Activated CD8-positive, alpha-beta T cell treated with anti-CD3 and anti-CD28 coated beads, Interleukin-2, amount 10 ng/mL, durations not matched to agents 7 days and 5 days (primary cell): ENCODE data around the gene LY9. TPM values are rescaled to one million over a fixed set of nuclear protein-coding genes. Genes with fewer than 3 reads are reported as not detected.

Source experiments
- ATAC-seq: fragments of 150-1000 bp; cut with Tn5 transposase; one replicate; pipeline ENCODE4 v1.10.0; 2021; ENCODE audit warnings: moderate library complexity
- CTCF ChIA-PET: fragments of 350-600 bp; sonication (Branson Sonifier 250); formaldehyde crosslinking; loops from one replicate; lab custom pipeline; 2021; ENCODE audit warnings: antibody characterized with exemption; lab: Charles Lee
- POLR2A ChIA-PET: fragments of 350-600 bp; sonication (Branson Sonifier 250); formaldehyde crosslinking; loops from one replicate; lab custom pipeline; 2021; ENCODE audit warnings: antibody characterized with exemption; lab: Charles Lee
- DNase-seq: peaks from one replicate; pipeline ENCODE4 v3.0.0-alpha.2; 2020
- H3K27ac Mint-ChIP-seq: one replicate; pipeline ENCODE4 v1.8.0; 2021; ENCODE audit warnings: mild to moderate bottlenecking, mixed read lengths
- H3K27me3 Mint-ChIP-seq: one replicate; pipeline ENCODE4 v1.8.0; 2021; ENCODE audit warnings: low read depth, mixed read lengths
- H3K36me3 Mint-ChIP-seq: one replicate; pipeline ENCODE4 v1.8.0; 2021; ENCODE audit warnings: low read depth, mixed read lengths
- H3K4me1 Mint-ChIP-seq: one replicate; pipeline ENCODE4 v1.8.0; 2021; ENCODE audit warnings: low read depth, mixed read lengths
- H3K4me3 Mint-ChIP-seq: one replicate; pipeline ENCODE4 v1.8.0; 2021; ENCODE audit warnings: mild to moderate bottlenecking, mixed read lengths
- H3K9me3 Mint-ChIP-seq: one replicate; pipeline ENCODE4 v1.8.0; 2022; ENCODE audit warnings: mixed read lengths; ENCODE audit not compliant: insufficient read depth
- total RNA-seq, 2 experiments: library from RNA; stranded (reverse); gene quantifications; one replicate each; pipeline ENCODE4 v1.2.3, GENCODE V29; 2021

Gene LY9
- total RNA-seq, 2 experiments from 2014 or later = 24.7 to 24.9 TPM

DNA sequence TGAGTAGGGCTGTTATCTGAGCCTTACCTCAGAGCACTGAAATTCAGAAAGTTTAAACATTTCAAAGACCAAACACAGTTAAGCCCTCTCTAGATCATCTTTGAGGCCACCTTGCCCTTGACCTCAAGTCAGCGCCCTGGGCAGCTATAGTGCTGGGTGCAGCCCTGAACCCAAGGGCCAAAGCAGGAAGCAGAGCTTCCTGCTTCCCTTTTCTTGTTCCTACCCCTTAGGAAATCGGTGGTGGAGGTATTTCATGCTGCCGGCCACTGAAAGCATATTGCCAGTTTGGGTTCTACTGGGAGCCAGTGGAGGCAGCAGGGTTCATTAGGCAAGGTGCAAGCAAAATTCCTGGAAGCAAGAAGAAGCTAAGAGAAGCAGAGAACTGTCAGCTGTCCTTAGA, 40.6 kb downstream of the LY9 start:
- H3K4me3 Mint-ChIP-seq = peak overlapping the region; percentile 44
- peak overlapping the region; percentile 92 for H3K27ac Mint-ChIP-seq
- CTCF ChIA-PET = interaction anchor here (0.9 to 8.0 kb wide), 43 partner anchors 9 to 281 kb away, joined by 3 to 323 read pairs (median 5); partner anchors contain the start of genes CD244, ITLN1, ITLN2 and KLHDC9
- POLR2A ChIA-PET = interaction anchor here (1.1 to 3.8 kb wide), 11 partner anchors 19 to 232 kb away, joined by 3 to 22 read pairs (median 5); partner anchors contain the start of genes CD244 and SLAMF7
- peaks cover 31% of the 10 kb centered on the region for H3K36me3 Mint-ChIP-seq
- DNase-seq (no peak), ATAC-seq (no peak)
- peaks cover 71% of the 10 kb centered on the region for H3K4me1 Mint-ChIP-seq
- H3K9me3 Mint-ChIP-seq = no peaks in the 10 kb centered on the region
- no peaks in the 10 kb centered on the region for H3K27me3 Mint-ChIP-seq

DNA sequence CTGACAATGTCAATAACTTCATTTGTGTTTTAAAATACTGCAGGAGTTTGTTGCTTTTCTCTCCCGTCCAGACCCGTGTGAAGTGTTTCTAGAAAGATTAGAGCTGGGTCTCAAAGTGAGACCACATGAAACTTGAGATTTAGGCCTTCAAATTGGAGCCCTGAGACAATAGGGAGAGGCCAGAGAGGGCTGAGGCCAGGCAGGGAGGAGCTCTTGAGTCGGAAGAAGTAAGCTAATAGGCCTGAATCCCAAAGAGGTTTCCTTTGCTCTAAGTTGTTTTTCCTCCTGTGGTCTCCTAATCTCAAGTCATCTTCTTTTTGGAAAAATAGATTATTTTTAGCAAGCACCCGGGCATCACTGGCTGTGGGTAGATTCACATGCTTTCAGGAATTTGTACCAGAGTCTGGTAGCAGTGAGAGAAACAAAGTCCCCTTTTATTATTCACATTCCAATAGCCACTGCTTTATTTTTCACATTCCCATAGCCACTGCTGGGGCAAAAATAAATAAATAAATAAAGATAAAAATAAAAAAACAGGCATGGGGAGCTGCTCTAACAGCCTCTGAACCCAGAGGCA, 41.1 kb downstream of the LY9 start:
- no peaks in the 10 kb centered on the region for H3K9me3 Mint-ChIP-seq
- H3K27me3 Mint-ChIP-seq = no peaks in the 10 kb centered on the region
- ChIA-PET CTCF (interaction anchor here (0.7 to 8.0 kb wide), 50 partner anchors 10 to 280 kb away, joined by 3 to 323 read pairs (median 4); partner anchors contain the start of genes CD244, ITLN1, ITLN2 and KLHDC9), POLR2A (interaction anchor here (0.6 to 3.8 kb wide), 23 partner anchors 9 to 345 kb away, joined by 3 to 22 read pairs (median 5); partner anchors contain the start of genes CD244 and SLAMF7)
- peak overlapping the region; percentile 97 for H3K27ac Mint-ChIP-seq
- H3K4me1 Mint-ChIP-seq = peaks cover 73% of the 10 kb centered on the region
- ATAC-seq (peak; percentile 3), DNase-seq (no peak)
- H3K4me3 Mint-ChIP-seq = peak overlapping the region; percentile 44
- H3K36me3 Mint-ChIP-seq = peaks cover 32% of the 10 kb centered on the region

DNA sequence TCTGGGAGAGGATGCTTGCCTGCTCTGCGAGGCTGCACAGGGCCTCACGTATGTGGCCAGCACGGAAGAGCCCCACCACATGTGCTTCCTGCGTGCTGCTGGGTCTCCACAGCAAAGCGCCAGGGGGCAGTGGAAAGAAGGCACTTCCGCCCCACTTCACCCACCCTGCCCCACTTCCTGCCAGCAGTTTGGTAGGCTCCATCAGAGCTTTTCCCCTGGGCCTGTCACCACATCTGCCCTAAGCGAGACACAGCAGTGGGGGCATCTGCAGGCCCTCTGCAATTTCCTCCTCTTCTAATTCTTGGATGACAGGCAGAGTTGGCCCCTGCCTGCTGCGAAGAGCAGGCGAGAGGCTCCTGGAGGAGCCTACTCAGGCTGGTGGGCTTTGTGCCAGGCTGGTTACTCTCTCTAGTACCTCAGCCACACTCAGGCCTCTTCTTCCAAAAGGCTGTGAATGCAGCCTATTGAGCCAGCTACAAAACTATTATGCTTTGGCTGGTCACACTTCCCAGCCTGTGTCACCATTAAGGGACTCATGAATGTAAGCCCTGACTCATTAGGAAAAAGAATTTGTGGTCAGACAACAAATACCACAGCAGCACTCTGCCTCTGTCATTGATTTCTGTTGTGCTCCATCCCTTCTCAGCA, 41.7 kb downstream of the LY9 start:
- POLR2A ChIA-PET = interaction anchor here (0.6 to 3.8 kb wide), 23 partner anchors 8 to 345 kb away, joined by 3 to 22 read pairs (median 5); partner anchors contain the start of genes CD244 and SLAMF7
- DNase-seq (peak; percentile 96), ATAC-seq (peak; percentile 93)
- Mint-ChIP-seq H3K36me3 (peaks cover 31% of the 10 kb centered on the region), H3K9me3 (no peaks in the 10 kb centered on the region), H3K4me1 (peaks cover 77% of the 10 kb centered on the region), H3K27me3 (no peaks in the 10 kb centered on the region), H3K4me3 (peak overlapping the region; percentile 73), H3K27ac (peak overlapping the region; percentile 97)
- CTCF ChIA-PET = interaction anchor here (0.7 to 8.0 kb wide), 44 partner anchors 10 to 260 kb away, joined by 3 to 323 read pairs (median 5); partner anchors contain the start of genes CD244, ITLN1, ITLN2 and KLHDC9

DNA sequence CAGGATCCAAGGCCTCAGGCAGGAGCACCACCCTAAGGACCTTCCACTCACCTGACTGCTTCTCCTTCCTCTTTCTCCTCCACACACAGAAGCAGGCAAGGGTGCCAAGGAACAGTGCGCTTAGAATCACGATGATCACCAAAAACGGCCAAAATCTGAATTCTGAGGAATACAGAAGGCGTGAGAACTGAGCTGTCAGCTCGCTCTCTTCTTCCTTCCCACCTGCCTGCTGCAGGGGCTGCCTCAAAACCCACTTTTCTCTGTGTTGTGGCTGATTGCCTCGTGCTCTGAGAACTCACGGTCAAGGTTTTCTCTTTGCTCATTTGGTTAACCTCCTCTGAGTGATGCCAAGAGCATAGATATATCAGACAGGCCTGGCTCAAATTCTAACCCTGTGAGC, 42.9 kb downstream of the LY9 start:
- H3K9me3 Mint-ChIP-seq = no peaks in the 10 kb centered on the region
- H3K4me3 Mint-ChIP-seq = peak overlapping the region; percentile 73
- ChIA-PET POLR2A (interaction anchor here (1.0 to 3.8 kb wide), 6 partner anchors 11 to 100 kb away, joined by 3 to 22 read pairs (median 7); partner anchors contain the start of genes CD244 and SLAMF7), CTCF (interaction anchor here (1.0 to 8.0 kb wide), 13 partner anchors 9 to 158 kb away, joined by 3 to 323 read pairs (median 75); partner anchors contain the start of genes CD244, ITLN1, ITLN2 and LY9)
- H3K36me3 Mint-ChIP-seq = peaks cover 32% of the 10 kb centered on the region
- no peak for ATAC-seq
- peak overlapping the region; percentile 97 for H3K27ac Mint-ChIP-seq
- peaks cover 75% of the 10 kb centered on the region for H3K4me1 Mint-ChIP-seq
- DNase-seq = peak; percentile 66
- H3K27me3 Mint-ChIP-seq = no peaks in the 10 kb centered on the region

DNA sequence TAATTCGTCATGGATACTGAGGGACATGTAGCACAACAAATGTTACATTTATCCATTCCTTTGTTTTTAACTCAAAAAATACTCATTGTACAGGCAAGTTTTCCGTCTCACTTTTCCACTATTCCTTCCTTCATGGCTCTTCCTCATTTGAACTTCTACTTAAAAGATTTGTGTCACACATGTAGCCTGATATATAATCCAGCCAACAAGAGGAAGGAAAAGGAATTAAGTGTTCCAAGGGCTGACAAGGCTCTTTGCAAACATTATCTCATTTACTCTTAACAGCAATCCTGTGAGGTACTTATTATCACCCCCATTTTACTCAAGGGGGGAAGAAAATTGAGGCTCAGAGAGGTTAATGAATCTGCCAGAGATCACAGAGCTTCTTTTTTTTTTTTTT, 43.8 kb downstream of the LY9 start:
- no peak overlapping the region for H3K27ac Mint-ChIP-seq
- H3K9me3 Mint-ChIP-seq = peaks cover under 1% of the 10 kb centered on the region
- peaks cover 39% of the 10 kb centered on the region for H3K36me3 Mint-ChIP-seq
- ChIA-PET POLR2A (interaction anchor here (0.6 kb wide), 1 partner anchor 101 kb away, joined by 3 read pairs; no protein-coding TSS in a partner anchor), CTCF (interaction anchor here (1.5 to 8.0 kb wide), 7 partner anchors 16 to 150 kb away, joined by 3 to 323 read pairs (median 86); partner anchors contain the start of genes CD244, ITLN1 and ITLN2)
- H3K4me1 Mint-ChIP-seq = peaks cover 74% of the 10 kb centered on the region
- DNase-seq (no peak), ATAC-seq (no peak)
- no peak overlapping the region for H3K4me3 Mint-ChIP-seq
- no peaks in the 10 kb centered on the region for H3K27me3 Mint-ChIP-seq

DNA sequence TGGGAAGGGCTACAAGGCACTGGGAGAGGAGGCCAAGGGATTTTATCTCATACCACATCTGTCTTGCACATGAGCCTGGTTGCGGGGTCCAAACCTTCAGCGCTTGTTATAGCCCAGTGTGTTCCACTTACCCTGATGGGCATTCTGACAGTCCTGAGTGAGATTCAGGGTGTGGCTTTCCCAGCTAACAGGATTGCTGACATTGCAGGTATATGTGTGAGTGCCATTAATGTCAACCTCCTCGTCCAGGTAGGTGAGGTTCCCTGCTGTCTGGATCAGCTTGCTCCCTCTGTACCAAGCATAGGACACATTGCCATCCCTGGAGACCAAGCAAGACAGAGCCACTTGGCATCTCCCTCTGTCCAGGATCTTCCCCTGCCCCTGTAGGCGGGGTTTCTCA, 45.1 kb downstream of the LY9 start:
- peaks cover 39% of the 10 kb centered on the region for H3K36me3 Mint-ChIP-seq
- H3K4me3 Mint-ChIP-seq = no peak overlapping the region
- peaks cover 7% of the 10 kb centered on the region for H3K9me3 Mint-ChIP-seq
- POLR2A ChIA-PET = interaction anchor here (0.7 kb wide), 1 partner anchor 11 kb away, joined by 3 read pairs; no protein-coding TSS in a partner anchor
- peaks cover 66% of the 10 kb centered on the region for H3K4me1 Mint-ChIP-seq
- ATAC-seq (no peak), DNase-seq (no peak)
- CTCF ChIA-PET = interaction anchor here (0.9 to 8.0 kb wide), 9 partner anchors 9 to 149 kb away, joined by 3 to 189 read pairs (median 5); partner anchors contain the start of genes CD244 and ITLN1
- H3K27me3 Mint-ChIP-seq = no peaks in the 10 kb centered on the region
- H3K27ac Mint-ChIP-seq = no peak overlapping the region

DNA sequence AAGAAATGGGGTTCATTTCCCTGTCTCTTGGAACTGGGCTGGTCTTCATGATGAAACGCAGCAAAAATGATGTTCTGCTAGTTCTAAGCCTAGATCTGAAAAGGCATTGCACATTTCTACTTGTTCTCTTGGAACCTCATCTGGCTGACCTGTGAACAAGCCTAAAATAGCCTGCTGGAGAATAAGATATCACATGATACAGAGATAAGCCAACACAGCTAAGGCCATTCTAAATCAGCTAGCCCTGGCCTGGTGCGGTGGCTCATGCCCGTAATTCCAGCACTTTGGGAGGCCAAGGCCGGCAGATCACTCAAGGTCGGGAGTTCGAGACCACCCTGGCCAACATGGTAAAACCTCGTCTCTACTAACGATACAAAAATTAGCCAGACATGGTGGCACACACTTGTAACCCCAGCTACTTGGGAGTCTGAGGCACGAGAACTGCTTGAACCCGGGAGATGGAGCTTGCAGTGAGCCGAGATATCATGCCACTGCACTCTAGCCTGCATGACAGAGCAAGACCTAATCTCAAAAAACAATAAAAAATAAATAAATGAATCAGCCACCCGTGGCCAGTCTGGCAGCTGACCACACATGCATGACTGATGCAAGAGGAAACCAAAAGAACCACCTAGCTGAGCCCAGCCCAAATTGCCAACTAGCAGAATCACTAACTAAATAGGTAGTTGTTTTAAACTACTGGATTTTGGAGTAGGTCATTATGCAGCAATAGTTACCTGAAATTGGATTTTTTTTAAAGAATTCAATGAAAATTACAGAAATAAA, 48.7 kb downstream of the LY9 start:
- Mint-ChIP-seq H3K27me3 (no peaks in the 10 kb centered on the region), H3K4me1 (peaks cover 37% of the 10 kb centered on the region), H3K36me3 (peaks cover 48% of the 10 kb centered on the region), H3K27ac (no peak overlapping the region), H3K4me3 (no peak overlapping the region), H3K9me3 (peaks cover 10% of the 10 kb centered on the region)
- CTCF ChIA-PET = interaction anchor here (0.7 to 2.0 kb wide), 4 partner anchors 9 to 107 kb away, joined by 3 to 7 read pairs (median 4); no protein-coding TSS in a partner anchor
- POLR2A ChIA-PET = interaction anchor here (1.4 to 1.5 kb wide), 3 partner anchors 11 to 107 kb away, joined by 3 to 5 read pairs (median 4); partner anchors contain the start of gene CD244
- DNase-seq (no peak), ATAC-seq (no peak)

DNA sequence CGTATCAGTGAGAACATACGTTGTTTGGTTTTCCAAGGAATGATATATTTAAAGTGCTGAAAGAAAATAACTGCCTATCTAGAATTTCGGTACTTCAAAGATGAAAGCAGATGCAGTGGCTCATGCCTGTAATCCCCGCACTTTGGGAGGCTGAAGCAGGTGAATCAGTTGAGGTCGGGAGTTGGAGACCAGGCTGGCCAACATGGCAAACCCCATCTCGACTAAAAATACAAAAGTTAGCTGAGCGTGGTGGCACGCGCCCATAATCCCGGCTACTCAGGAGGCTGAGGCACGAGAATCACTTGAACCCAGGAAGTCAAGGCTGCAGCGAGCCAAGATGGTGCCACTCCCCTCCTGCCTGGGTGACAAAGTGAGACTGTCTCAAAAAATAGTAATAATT, 50.3 kb downstream of the LY9 start:
- DNase-seq (no peak), ATAC-seq (no peak)
- Mint-ChIP-seq H3K27me3 (no peaks in the 10 kb centered on the region), H3K27ac (no peak overlapping the region), H3K4me1 (peaks cover 40% of the 10 kb centered on the region), H3K36me3 (peaks cover 46% of the 10 kb centered on the region), H3K4me3 (no peak overlapping the region), H3K9me3 (peaks cover 10% of the 10 kb centered on the region)
- CTCF ChIA-PET = interaction anchor here (1.0 to 1.7 kb wide), 3 partner anchors 12 to 108 kb away, joined by 3 to 5 read pairs (median 4); no protein-coding TSS in a partner anchor
- POLR2A ChIA-PET = no interaction called here

DNA sequence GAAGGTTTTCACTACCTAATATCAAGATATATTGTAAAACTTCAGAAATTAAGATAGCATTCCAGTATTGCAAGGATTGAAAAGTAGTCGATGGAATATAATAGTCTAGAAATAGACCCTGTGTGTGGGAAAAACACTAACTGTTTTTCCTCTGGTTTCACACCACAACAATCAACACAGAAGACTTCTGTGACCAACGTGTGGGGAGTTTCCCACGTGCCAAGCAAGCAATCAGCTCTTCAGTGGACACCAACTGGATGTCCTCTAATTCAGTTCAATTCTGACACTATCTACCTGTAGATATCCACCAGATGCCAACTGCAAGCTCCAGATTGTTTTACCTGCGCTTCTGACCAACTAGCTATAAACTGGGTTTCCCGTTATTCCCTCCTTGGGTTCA, 54.6 kb downstream of the LY9 start:
- no peak overlapping the region for H3K4me3 Mint-ChIP-seq
- ATAC-seq = no peak
- H3K27ac Mint-ChIP-seq = no peak overlapping the region
- peaks cover 35% of the 10 kb centered on the region for H3K36me3 Mint-ChIP-seq
- ChIA-PET POLR2A (interaction anchor here (1.2 kb wide), 1 partner anchor 17 kb away, joined by 3 read pairs; no protein-coding TSS in a partner anchor), CTCF (interaction anchor here (1.0 to 1.4 kb wide), 6 partner anchors 13 to 103 kb away, joined by 3 to 8 read pairs (median 4); no protein-coding TSS in a partner anchor)
- peaks cover 4% of the 10 kb centered on the region for H3K9me3 Mint-ChIP-seq
- H3K27me3 Mint-ChIP-seq = no peaks in the 10 kb centered on the region
- peaks cover 20% of the 10 kb centered on the region for H3K4me1 Mint-ChIP-seq
- DNase-seq = no peak

DNA sequence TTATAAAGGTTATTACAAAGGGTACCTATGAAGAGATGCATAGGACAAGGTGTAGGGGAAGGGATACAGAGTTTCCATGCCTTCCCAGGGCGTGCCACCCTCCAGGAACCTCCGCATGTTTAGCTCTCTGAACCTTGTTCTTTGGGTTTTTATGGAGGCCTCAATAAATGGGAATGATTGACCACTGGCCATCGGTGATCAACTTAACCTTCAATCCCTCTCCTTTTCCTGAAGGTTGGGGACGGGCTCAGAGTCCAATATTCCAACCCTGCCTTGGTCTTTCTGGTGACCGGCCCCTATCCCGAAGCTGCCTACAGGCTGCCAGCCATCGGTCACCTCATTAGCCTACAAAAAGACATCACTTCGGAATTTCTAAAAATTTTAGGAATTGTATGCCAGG, 55.0 kb downstream of the LY9 start:
- Mint-ChIP-seq H3K36me3 (peaks cover 31% of the 10 kb centered on the region), H3K27me3 (no peaks in the 10 kb centered on the region)
- POLR2A ChIA-PET = interaction anchor here (1.2 kb wide), 1 partner anchor 17 kb away, joined by 3 read pairs; no protein-coding TSS in a partner anchor

More for the DNA sequence above, 55.0 kb downstream of the LY9 start:
- DNase-seq = no peak
- Mint-ChIP-seq H3K4me3 (no peak overlapping the region), H3K4me1 (peaks cover 20% of the 10 kb centered on the region), H3K27ac (no peak overlapping the region), H3K9me3 (peaks cover 4% of the 10 kb centered on the region)
- ATAC-seq = no peak
- CTCF ChIA-PET = interaction anchor here (1.0 to 1.4 kb wide), 5 partner anchors 16 to 103 kb away, joined by 3 to 8 read pairs (median 5); no protein-coding TSS in a partner anchor
